Measurements from ENCODE around the gene RAP1A. TPM values are rescaled to one million over a fixed set of nuclear protein-coding genes. Genes with fewer than 3 reads are reported as not detected.

Gene RAP1A
- total RNA-seq, 1 experiment from 2014 or later: 19.0 TPM

- CTCF ChIA-PET: no interaction called here
- POLR2A ChIA-PET (ENCODE audit: unreplicated experiment): no interaction called here
- Histone ChIP-seq H2AFZ (ENCODE audit: low read length) (no peak overlapping the region), H3K9ac (ENCODE audit: low read length) (no peak overlapping the region), H3K4me3 (ENCODE audit: low read length) (no peak overlapping the region), H3K4me1 (ENCODE audit: insufficient read depth, low read length) (peaks cover 14% of the 10 kb centered on the region), H3K27me3 (ENCODE audit: low read length) (no peaks in the 10 kb centered on the region), H3K36me3 (ENCODE audit: low read depth, low read length) (no peaks in the 10 kb centered on the region), H3K4me2 (ENCODE audit: low read length) (no peak overlapping the region), H3K79me2 (ENCODE audit: low read length) (peaks cover 94% of the 10 kb centered on the region), H3K27ac (ENCODE audit: low read length) (no peak overlapping the region), H3K9me2 (replicated peaks; ENCODE audit: low read length) (no peaks in the 10 kb centered on the region), H3K9me3 (ENCODE audit: low read length) (no peaks in the 10 kb centered on the region), H4K20me1 (ENCODE audit: low read length) (no peaks in the 10 kb centered on the region), H3F3A (ENCODE audit: low read length, unreplicated experiment) (no peaks in the 10 kb centered on the region)
- BruUV-seq (replicated peaks): no TSS peak
- ATAC-seq (no peak), DNase-seq (no peak)
- intact Hi-C loops (cut with micrococcal nuclease): no loop called here
- TF ChIP-seq EZH2 (IDR thresholded peaks at IDR 0.05; ENCODE audit: low read length, unreplicated experiment): no peak
- no peak for TF ChIP-seq CTCF (conservative IDR thresholded peaks at IDR 0.05; ENCODE audit: low read depth, low read length)
- TF ChIP-seq EZH2phosphoT487 (IDR thresholded peaks at IDR 0.05; ENCODE audit: borderline replicate concordance, low read length): no peak
Observed at GRCh38 chr1:111624382-111624781, 4.8 kb downstream of the RAP1A start.

- ATAC-seq (no peak), DNase-seq (no peak)
- ChIA-PET CTCF (no interaction called here), POLR2A (ENCODE audit: unreplicated experiment) (no interaction called here)
- intact Hi-C loops (cut with micrococcal nuclease): no loop called here
- Histone ChIP-seq H3F3A (ENCODE audit: low read length, unreplicated experiment) (no peaks in the 10 kb centered on the region), H4K20me1 (ENCODE audit: low read length) (no peaks in the 10 kb centered on the region), H3K9me3 (ENCODE audit: low read length) (no peaks in the 10 kb centered on the region), H3K27ac (ENCODE audit: low read length) (no peak overlapping the region), H3K4me1 (ENCODE audit: insufficient read depth, low read length) (peaks cover 14% of the 10 kb centered on the region), H3K9me2 (replicated peaks; ENCODE audit: low read length) (no peaks in the 10 kb centered on the region), H3K4me3 (ENCODE audit: low read length) (no peak overlapping the region), H3K4me2 (ENCODE audit: low read length) (no peak overlapping the region), H3K9ac (ENCODE audit: low read length) (no peak overlapping the region), H3K27me3 (ENCODE audit: low read length) (no peaks in the 10 kb centered on the region), H2AFZ (ENCODE audit: low read length) (no peak overlapping the region), H3K36me3 (ENCODE audit: low read depth, low read length) (no peaks in the 10 kb centered on the region), H3K79me2 (ENCODE audit: low read length) (peaks cover 97% of the 10 kb centered on the region)
- TF ChIP-seq CTCF (conservative IDR thresholded peaks at IDR 0.05; ENCODE audit: low read depth, low read length) (no peak), EZH2 (IDR thresholded peaks at IDR 0.05; ENCODE audit: low read length, unreplicated experiment) (no peak), EZH2phosphoT487 (IDR thresholded peaks at IDR 0.05; ENCODE audit: borderline replicate concordance, low read length) (no peak)
- no TSS peak for BruUV-seq (replicated peaks)
Observed at GRCh38 chr1:111625276-111625675, 5.7 kb downstream of the RAP1A start.

- ChIA-PET POLR2A (ENCODE audit: unreplicated experiment) (no interaction called here), CTCF (no interaction called here)
- Histone ChIP-seq H3F3A (ENCODE audit: low read length, unreplicated experiment) (no peaks in the 10 kb centered on the region), H3K27ac (ENCODE audit: low read length) (no peak overlapping the region), H3K9me3 (ENCODE audit: low read length) (no peaks in the 10 kb centered on the region), H3K27me3 (ENCODE audit: low read length) (no peaks in the 10 kb centered on the region), H3K4me1 (ENCODE audit: insufficient read depth, low read length) (no peaks in the 10 kb centered on the region), H3K36me3 (ENCODE audit: low read depth, low read length) (no peaks in the 10 kb centered on the region), H3K4me2 (ENCODE audit: low read length) (no peak overlapping the region), H3K79me2 (ENCODE audit: low read length) (peaks cover 91% of the 10 kb centered on the region), H3K9ac (ENCODE audit: low read length) (no peak overlapping the region), H3K9me2 (replicated peaks; ENCODE audit: low read length) (no peaks in the 10 kb centered on the region), H3K4me3 (ENCODE audit: low read length) (no peak overlapping the region), H2AFZ (ENCODE audit: low read length) (no peak overlapping the region), H4K20me1 (ENCODE audit: low read length) (no peaks in the 10 kb centered on the region)
- DNase-seq (no peak), ATAC-seq (no peak)
- intact Hi-C loops (cut with micrococcal nuclease): no loop called here
- no peak for TF ChIP-seq EZH2 (IDR thresholded peaks at IDR 0.05; ENCODE audit: low read length, unreplicated experiment)
- TF ChIP-seq EZH2phosphoT487 (IDR thresholded peaks at IDR 0.05; ENCODE audit: borderline replicate concordance, low read length): no peak
- no peak for TF ChIP-seq CTCF (conservative IDR thresholded peaks at IDR 0.05; ENCODE audit: low read depth, low read length)
- no TSS peak for BruUV-seq (replicated peaks)
Observed at GRCh38 chr1:111628153-111628552, 8.6 kb downstream of the RAP1A start.

Measured in PC-3 (cell line).